Left lobe of liver (tissue), 2 donors: Measurements from ENCODE around the gene HDAC5. TPM values are rescaled to one million over a fixed set of nuclear protein-coding genes. Genes with fewer than 3 reads are reported as not detected.
"Not testable (repeated sequence)": the region's sequence is repeated elsewhere in the genome, so short reads cannot be mapped to it uniquely, and the experiment has no call there.

Experiments used
- ATAC-seq: fragments of 200-7000 bp; cut with Tn5 transposase; one replicate; pipeline ENCODE4 v1.9.1; 2020; ENCODE audit warnings: mild to moderate bottlenecking, moderate library complexity
- DNase-seq: peaks from one replicate; pipeline ENCODE4 v3.0.0-alpha.2; 2020; ENCODE audit warnings: low spot score
- total RNA-seq: library from RNA; stranded (reverse); gene quantifications from one replicate; pipeline ENCODE4 v1.2.1, GENCODE V29; 2021
- donor health status: DM: no; HTN: no; CAD: no; lungs with moderate emphysema.
- donor health status: DM: no; HTN: yes; CAD: no.

The HDAC5 gene
- total RNA-seq, 1 donor from 2014 or later, result 16.8 TPM

DNA sequence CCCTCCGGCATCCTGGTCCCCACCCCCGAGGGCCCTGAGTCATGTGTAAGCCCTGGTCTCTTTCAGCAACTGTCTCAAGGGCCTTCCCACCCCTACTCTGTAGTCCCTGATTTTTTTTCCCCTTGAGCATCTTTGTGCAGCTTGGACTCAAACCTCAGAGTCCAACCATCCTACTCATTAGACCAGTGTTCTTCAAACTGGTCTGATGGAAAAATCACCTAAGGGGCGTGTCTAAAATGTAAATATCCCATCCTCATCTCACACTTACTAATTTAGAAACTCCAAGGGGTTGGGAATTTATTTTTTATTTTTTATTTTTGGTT, 52.3 kb downstream of the HDAC5 start:
- ATAC-seq (no peak), DNase-seq (no peak)

DNA sequence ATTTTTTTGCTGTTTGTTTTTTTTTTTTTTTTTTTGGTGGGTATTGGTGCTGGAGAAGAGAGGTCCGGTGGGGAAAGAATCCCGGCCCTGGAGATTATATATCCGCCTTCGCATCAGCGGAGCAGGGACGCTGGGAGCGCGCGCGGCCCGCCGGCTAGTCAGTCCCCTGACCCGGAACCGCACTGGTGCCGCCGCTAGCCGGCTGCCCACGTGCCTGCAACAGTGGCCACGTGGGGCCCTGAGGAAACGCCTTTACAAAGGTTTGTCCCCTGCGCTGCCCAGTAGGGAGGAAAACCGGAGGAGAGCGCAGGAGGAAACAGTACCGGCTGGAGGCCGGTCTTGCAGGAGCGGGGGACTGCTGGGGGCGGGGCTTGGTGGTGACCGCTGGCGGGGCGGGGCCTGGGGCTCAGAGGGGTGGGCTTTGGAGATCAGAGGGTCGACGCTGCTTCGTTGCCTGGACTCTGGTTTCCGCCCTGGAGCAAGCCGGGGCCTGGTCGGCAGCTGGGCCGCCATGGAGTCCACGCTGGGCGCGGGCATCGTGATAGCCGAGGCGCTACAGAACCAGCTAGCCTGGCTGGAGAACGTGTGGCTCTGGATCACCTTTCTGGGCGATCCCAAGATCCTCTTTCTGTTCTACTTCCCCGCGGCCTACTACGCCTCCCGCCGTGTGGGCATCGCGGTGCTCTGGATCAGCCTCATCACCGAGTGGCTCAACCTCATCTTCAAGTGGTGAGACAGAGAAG, 52.8 kb downstream of the HDAC5 start, which contains the start of gene G6PC3:
Gene G6PC3 (plus strand): TSS at position 281 of the 743 bp plus-strand sequence. CDS start 231 bp downstream, at position 512.
- DNase-seq (peak; percentile 97), ATAC-seq (peak; percentile 85)

DNA sequence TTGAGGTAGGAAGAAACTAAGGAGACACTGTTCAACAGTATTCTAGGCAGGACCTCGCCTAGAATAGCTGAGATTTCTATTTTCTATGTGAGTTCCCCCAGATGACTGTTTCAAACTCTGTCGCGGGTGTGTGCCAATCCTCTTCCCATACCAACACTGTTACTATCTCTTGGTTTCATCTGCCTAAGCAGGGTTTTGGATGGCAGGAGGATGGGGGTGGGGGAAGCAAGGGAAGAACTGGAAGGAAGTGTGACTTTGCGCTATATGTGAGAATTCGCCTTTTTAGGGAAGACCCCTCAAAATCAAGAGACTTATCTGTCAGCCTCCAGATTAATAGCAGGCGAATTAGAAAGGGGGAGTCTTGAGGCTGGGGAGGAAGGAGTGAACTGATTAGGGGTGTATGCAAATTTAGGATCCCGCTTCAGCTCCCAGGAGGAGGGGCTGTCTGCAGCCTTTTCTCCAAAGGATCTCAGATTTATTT, 53.4 kb downstream of the HDAC5 start:
- DNase-seq, result no peak
- ATAC-seq, result no peak

DNA sequence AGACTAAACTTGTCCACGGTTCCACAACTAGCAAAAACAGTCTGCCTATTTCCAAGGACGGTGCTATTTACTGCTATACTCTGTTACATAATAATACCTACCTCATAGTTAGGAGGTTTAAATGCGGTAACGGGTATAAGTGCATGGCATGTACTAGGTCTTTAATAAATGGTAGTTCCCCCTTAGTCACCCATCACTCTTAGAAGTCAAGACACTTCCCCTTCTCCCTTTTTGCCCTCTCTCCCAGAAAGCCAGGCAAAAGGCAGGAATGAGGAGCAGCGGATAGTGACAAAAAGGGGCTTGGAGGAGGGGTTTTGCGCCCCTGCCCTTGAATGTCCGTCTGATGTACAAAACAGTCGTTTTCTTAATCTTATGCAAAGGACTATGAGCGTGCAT, 55.9 kb downstream of the HDAC5 start:
- DNase-seq, result no peak

DNA sequence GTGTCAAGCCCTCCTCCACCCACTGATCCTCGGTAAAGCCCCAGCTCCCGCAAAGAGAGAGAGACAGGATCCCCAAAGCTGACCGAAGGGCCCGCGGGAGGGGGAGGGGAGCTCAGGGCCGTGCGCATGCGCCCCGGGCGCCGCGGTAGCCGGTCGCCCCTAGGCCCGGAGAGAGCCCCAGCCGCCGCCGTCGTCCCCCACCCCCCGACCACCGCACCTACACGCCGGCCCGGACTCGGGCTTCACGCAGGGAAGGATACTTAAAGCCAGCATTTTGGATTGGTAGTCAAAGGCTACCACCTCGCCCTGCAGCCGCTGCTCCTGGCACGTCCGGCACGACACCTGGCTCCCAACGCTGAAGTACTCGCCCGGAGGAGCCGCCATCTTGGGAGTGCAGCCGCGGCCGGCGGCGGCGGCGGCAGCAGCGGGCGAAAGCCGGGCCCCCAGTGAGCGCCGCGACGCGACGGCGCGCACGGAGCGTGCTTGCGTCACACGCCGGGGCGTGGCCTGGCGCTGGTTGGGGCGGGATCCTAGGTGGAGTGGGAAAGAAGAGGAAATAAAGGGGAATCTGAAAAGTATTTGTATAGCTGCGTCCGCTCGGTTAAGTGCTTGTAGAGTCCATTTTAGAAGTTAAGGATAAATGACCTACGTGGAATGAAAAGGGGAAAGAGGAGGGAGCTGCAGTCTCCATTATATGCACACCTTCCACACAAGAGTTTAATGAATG, 57.1 kb downstream of the HDAC5 start, which contains the start of gene LSM12:
Gene LSM12 (minus strand): TSS at position 468 of the 727 bp plus-strand sequence. CDS start 84 bp downstream, at position 384.
- DNase-seq, result peak; percentile 91
- ATAC-seq, result peak; percentile 81

More for the DNA sequence above, 55.9 kb downstream of the HDAC5 start:
- no peak for ATAC-seq

DNA sequence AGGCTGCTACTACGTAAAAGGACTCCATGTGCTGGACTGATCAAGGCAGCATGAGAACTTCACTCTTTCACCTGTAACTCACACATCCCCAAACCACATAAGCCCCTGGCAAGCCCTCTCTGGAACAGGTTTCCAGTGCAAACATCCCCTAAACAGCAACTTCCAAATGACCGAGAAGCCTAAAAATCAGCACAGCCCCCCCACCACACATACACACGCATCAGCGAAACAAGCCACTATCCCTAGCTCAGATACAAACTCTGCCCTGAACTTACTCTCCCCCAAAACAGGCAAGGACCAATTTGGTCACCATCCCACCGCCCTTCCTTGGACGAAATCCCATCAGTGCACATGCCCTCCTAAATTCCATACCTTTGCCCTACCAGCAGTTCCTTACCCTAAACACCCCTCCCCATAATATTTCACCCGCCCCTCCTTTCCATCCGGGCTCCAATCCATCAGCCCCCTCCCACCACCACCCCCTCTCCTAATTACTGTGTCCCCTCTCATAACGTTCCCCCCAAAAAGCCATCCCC, 57.7 kb downstream of the HDAC5 start:
- no peak for DNase-seq
- ATAC-seq, result no peak

DNA sequence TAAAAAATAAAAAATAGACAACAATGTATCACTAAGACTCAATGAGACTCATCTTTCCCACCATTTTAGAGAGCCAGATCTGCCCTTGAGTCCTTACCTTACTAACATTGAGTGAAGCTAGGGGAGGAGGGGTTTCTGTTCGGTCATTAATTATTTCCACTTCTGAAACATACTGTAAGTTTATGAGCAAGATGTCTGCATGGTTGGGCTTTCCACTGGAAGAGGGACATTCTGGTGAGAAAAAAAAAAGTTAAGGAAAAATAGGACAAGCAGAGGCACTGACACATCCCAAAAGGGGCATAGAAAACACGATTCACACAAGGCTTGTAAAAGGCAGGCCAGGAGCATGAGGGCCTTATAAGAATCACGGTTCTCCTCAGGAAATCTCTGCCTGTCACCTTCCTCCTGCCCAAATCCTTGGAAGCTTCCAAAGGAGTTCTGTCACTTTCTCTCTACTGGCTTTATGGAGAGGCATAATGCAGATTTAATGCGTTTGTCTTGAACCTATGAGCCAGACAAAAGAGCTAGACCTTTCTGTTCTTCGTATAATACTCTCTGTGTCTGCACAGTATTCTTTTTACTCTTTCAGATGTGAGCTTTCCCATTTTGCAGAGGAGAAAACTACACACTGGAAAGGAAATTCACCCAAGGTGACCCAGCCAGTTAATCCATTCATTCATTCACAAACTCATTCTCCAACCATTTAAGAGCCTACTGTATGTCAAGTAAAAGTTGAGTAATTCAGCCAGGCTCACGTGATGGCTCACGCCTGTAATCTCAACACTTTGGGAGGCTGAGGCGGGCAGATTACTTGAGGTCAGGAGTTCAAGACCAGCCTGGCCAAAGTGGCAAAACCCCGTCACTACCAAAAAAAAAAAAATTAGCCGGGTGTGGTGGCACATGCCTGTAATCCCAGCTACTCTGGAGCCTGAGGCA, 59.5 kb downstream of the HDAC5 start:
- DNase-seq (no peak), ATAC-seq (no peak)

DNA sequence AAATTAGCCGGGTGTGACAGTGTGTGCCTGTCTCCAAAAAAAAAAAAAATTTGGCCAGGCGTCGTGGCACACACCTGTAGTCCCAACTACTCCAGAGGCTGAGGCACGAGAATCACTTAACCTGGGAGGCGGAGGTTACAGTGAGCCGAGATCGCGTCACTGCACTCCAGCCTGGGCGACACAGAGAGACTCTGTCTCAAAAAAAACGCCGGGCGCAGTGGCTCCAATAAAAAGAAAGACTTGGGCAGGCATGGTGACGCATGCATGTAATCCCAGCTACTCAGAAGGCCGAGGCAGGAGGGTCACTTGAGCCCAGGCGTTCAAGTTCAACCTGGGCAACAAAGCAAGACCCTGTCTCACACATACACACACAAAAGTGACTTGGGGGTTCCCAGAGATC, 60.6 kb downstream of the HDAC5 start:
- DNase-seq (no peak), ATAC-seq (no peak)

DNA sequence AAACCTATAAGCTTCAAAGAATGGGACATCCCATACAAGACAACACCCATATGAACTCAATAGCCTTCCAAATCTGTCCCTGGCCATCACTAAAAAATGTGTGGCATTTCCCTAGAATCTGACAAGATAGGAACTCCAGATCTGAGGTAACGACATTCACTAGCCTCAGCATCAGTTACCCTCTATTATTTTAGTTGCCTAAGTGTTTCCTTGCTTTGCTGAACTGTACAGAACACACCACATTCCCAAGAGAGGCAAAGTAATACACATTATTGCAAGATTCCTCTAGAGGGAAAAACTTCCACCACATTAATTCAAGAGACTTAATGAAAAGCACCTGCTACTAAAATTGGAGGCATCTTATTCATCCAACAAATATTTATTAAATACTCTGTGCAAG, 62.0 kb downstream of the HDAC5 start:
- ATAC-seq, result no peak
- no peak for DNase-seq

DNA sequence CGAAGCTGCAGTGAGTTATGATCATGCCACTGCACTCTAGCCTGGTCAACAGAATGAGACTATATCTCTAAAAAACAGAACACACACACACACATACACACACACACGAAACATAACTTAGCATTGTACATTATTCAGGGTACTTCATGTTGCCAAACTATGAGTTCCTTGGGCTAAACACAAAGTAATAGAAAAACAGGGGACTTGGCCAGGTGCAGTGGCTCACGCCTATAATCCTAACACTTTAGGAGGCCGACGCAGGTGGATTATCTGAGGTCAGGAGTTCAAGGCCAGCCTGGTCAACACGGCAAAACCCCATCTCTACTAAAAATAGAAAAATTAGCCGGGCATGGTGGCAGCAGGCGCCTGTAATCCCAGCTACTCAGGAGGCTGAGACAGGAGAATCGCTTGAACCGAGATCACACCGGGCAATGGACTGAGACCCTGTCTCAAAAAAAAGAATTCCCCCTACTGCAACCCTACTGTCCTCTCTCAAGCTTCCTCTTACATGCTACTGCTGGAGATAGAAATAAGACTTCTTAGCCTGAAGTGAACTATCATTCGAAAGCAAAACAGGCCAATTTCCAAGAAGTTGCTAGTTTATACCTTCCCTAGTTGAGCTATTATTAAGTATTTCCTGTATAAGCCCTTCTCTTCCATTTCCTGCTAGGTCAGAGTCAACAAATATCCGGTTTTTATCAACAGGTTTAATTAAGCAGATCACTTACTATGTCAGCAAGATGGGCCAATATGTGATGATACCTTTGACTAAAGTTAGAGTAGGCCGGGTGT, 64.1 kb downstream of the HDAC5 start:
- ATAC-seq, result no peak
- no peak for DNase-seq

DNA sequence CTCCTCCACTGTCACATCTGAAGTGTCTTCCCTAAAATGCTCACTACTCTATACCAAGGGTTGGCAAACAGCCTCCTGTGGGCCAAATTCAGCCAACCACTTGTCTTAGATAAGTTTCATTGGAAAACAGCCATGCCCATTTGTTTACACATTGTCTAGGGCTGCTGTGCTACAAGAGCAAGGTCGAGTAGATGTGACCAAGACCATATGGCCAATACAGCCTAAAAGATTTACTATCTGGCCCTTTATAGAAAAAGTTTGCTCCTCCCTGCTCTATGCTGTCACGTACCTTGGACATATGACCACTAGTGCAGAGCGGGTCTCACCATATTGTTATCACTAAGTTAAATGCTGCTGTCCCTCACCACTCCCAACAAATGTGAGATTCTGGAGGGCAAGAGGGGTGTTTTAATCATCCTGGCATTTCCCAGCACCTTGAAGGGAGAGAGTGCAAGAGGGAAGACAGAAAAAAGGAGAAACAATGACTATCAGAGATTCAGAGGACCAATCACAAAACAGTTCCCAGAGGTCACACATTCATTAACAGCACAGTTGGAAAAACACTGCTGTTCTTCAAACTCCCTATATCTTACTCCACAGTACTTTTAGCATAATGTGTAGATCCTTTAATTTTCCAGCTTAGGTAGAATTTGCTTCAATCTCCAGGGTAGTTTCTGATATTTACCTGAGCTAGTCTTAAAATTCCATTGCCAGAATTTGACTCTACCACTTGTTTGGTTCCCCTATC, 70.1 kb downstream of the HDAC5 start:
- DNase-seq (no peak), ATAC-seq (peak; percentile 89)

DNA sequence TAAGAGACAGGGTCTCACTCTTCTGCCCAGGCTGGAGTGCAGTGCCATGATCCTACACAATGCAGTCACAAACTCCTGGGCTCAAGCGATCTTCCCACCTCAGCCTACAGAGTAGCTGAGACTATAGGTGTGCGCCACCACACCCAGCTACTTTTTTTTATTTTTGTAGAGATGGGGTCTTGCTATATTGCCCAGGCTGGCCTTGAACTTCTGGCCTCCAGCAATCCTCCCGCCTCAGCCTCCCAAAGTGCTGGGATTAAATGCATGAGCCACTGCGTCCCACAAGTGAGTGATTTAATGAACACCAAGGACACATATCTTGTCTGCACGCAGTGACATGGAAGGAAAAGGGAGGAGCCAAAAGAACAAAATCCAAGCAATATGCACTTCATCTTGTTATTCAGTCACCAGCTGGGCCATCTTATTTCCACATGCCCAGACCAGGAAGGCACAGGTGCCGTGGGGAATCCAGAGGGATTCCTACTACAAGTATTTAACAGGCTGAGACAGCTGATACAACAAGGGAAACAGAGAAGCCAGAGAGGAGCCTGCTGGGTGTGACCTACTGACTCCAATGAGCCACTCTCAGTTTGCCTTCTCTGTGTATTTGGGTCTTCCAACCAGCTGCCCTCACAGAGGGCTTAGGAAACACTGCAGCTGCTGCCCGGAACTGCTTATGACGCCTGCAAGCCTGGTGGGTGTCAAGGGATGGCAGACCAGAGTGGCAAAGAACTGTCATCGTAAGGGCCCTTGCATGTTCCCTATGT, 74.0 kb downstream of the HDAC5 start:
- DNase-seq, result no peak
- ATAC-seq, result no peak

DNA sequence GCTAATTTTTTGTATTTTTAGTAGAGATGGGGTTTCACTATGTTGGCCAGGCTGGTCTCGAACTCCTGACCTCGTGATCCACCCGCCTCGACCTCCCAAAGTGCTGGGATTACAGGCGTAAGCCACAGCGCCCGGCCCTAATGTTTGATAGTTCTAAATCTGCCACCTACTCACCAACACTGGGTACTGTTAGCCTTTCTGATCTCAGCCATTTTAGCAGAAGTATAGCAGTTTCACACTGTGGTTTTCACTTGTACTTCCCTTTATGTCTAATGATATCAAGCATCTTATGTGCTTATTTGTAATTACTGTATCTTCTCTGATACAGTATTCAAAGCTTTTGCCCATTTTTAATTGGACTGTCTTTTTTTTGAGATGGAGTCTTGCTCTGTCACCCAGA, 76.5 kb downstream of the HDAC5 start:
- not testable (repeated sequence) for DNase-seq, ATAC-seq

DNA sequence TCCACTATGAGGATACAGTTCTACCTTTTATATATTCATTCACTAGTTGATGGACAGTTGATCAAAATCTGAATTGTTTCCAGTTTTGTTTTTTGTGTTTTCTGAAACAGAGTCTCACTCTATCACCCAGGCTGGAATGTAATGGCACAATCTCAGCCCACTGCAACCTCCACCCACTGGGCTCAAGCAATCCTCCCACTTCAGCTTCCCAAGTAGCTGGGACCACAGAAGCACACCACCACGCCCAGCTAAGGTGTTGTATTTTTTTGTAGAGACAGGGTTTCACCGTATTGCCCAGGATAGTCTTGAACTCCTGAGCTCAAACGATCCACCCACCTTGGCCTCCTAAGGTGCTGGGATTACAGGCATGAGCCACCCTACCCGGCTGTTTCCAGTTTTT, 78.0 kb downstream of the HDAC5 start:
- DNase-seq (no peak), ATAC-seq (no peak)

DNA sequence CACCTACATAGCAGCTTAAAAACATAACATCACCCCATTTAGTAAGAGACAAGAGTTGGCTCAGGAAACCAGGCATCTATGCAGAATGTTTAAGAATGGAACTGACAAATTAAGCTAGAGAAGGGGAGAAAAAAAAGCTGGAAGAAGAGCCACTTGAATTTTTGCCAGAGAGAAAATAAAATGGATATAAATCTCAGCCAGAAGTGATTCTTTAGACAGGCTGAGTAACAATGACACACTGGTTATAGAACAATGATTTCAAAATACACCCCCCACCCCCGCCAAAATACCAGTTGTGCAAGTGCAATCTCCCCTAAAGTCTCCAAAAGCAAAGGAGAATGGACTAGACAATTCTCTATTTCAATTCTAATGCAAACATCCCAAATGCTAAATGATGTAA, 79.4 kb downstream of the HDAC5 start:
- ATAC-seq (no peak), DNase-seq (no peak)

DNA sequence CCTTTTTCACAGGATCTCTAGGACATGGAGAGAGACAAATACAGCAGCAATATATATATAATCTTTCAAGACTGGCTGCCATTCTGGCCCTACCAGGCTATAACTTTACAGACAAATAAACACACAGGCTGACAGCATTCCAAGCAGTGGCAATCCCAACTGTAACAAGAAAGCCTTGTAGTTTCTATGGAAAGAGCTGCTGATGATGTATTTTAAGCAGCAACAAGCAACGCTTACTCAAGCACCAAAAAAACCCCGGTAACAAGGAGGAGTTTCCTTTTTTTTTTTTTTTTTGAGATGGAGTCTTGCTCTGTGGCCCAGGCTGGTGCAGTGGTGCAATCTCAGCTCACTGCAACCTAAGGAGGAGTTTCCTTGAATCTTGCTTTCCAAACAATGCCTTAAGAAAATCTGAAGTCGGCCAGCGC, 80.2 kb downstream of the HDAC5 start:
- DNase-seq (no peak), ATAC-seq (no peak)

DNA sequence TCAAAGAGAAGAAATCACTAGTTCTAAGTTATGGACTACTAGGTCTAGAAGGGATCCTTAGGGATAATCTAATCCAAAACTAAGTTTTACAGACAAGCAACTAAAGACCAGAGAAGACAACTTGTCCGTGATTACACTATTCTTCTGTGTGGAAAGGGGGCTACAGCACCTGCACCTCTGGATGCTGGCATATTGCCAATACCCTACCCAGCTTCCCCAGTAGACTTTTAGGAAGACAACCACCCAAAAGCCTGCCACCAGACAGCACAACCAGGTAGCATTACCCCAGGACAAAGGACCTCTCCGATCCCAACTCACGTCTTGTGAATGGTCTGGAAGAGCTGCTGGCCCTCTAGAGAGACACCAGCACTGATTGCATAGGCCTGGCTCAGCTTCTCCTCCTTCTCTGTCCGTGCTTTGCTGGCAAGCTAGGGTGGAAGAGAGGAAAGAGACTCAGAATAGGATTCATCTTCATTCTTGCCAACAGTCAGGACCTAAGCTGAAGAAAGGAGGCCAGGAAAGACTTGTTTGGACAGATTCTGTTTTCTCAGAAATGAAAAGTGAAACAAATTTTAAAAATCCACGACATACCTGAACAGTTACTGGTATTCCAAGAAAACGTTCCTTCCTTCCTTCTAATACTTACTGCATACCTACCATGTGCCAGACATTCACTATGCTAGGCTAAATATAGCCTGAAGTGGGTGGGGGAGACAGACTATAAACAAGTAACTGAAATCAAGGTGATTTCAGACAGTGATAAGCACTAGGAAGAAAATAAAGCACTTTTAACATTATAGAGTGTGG, 83.4 kb downstream of the HDAC5 start:
- DNase-seq, result no peak
- ATAC-seq, result no peak

DNA sequence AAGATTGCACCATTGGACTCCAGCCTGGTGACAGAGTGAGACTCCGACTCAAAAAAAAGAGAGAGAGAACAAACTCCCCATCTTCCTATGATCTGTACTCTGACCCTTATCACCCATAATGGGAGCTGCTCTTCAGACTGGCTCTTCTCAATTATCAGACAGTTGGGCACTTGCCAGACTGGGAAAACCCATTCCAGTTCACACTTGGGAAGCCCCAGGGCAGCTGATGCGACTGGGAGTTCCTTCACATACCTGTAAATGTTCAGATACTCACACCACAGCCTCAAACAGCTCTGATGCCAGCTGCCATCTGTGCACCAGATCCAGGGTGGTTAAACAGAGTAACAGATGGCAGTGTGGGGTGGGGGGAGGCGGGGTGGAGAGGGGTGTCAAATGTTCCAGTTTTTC, 84.8 kb downstream of the HDAC5 start:
- ATAC-seq, result peak; percentile 71

More for the DNA sequence above, 84.8 kb downstream of the HDAC5 start:
- DNase-seq, result peak; percentile 77
